AG10803 (cell line): ENCODE data around the gene TRPM3.

Experiments
- DNase-seq: peaks from one replicate; pipeline ENCODE4 v3.0.0; 2010; ENCODE audit warnings: low read depth
- H3K4me3 ChIP-seq: 2 replicates; pipeline ENCODE4 v1.5.1; 2011; ENCODE audit warnings: mild to moderate bottlenecking, low read length, control low read depth
- TF ChIP-seq, protein P1 (sequence below): conservative IDR thresholded peaks from 2 replicates; pipeline ENCODE4 v1.5.1; 2011; ENCODE audit warnings: mild to moderate bottlenecking, low read length, control low read depth, inconsistent platforms

TRPM3 gene

DNA sequence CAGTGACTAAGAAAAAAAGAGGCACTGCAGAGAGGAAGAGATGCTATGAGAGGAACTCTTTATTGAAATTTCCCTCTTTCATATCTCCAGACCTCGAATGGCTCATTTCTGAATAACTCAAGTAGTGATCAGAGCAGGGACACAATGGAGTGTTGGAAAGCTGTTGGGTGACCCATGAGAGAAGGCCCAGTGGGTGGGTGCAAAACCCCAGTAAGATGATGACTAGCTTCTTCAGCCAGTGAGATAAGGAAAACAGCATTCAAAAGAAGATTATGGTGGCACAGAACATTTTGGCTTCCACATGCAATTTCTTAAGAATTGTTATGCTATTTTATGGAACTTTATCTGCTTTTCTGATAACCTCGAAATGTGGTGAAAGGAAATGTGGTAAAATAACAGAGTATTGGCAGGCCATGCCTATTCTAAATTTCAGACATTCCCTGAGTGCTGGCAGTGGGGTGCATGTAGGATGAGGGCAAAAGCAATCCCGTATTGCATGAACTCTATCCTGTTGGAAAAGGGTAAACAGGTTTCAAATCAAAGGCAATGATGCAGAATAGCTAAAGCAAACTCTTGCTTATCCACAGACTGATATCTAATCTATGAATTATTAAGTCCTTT, 579.0 kb downstream of the TRPM3 start:
- TF ChIP-seq, protein P1, sequence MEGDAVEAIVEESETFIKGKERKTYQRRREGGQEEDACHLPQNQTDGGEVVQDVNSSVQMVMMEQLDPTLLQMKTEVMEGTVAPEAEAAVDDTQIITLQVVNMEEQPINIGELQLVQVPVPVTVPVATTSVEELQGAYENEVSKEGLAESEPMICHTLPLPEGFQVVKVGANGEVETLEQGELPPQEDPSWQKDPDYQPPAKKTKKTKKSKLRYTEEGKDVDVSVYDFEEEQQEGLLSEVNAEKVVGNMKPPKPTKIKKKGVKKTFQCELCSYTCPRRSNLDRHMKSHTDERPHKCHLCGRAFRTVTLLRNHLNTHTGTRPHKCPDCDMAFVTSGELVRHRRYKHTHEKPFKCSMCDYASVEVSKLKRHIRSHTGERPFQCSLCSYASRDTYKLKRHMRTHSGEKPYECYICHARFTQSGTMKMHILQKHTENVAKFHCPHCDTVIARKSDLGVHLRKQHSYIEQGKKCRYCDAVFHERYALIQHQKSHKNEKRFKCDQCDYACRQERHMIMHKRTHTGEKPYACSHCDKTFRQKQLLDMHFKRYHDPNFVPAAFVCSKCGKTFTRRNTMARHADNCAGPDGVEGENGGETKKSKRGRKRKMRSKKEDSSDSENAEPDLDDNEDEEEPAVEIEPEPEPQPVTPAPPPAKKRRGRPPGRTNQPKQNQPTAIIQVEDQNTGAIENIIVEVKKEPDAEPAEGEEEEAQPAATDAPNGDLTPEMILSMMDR, result no peak
- DNase-seq, result no peak
- no peak overlapping the region for H3K4me3 ChIP-seq

DNA sequence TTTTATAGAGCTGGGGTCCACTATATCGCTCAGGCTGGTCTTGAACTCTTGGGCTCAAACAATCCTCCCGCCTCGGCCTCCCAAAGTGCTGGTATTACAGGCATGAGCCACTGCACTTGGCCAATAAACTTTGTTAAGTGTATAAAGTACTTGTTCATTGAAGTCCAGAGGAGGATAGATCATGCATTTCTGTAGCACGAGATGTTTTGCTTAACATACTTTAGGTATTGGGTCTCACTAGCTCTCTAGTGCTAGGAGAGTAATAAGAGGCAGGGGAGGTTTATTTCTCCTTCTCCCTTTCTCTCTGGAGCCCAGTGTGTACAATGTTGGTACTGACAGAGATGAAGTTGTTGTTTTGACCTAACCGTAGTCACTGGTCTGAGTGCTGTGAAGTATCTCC, 581.4 kb downstream of the TRPM3 start:
- no peak overlapping the region for H3K4me3 ChIP-seq
- no peak for DNase-seq
- TF ChIP-seq, protein P1, result no peak

DNA sequence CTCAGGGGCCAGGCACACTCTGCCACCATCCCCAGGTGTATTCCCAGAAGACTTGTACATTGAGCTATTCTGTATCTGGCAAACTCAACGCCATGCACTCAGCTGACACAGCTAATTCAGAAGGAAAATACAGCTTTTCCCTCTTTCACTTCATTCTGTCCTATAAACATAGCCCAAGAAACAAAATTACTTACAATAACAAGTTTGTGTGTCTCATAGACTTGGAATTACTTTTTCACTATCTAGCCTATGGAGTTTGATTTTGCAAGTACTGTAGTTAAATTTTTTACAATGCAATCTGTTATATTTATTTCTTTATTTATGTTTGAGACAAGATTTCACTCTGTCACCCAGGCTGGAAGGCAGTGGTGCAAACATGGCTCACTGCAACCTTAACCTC, 581.9 kb downstream of the TRPM3 start:
- no peak for DNase-seq
- TF ChIP-seq, protein P1, result no peak
- H3K4me3 ChIP-seq, result no peak overlapping the region

DNA sequence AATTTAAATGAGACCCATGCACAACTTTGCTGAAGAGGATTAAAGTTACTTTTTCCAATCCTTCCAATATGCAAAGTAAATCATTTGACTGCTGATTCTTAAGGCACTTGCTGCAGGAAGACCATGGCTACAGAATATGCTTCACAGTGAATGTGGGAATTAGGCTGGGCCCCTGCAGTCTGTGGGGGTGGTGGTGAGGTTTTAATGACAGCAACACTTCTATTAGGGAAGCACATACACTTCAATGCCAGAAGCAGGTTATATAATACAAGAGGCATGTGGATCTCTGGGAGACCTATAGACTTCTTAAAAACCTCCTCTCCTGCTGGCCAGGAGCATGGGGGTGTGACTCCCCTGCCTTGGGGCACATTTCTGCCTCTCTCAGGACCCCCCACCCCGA, 582.4 kb downstream of the TRPM3 start:
- TF ChIP-seq, protein P1, result no peak
- no peak for DNase-seq
- H3K4me3 ChIP-seq, result no peak overlapping the region

DNA sequence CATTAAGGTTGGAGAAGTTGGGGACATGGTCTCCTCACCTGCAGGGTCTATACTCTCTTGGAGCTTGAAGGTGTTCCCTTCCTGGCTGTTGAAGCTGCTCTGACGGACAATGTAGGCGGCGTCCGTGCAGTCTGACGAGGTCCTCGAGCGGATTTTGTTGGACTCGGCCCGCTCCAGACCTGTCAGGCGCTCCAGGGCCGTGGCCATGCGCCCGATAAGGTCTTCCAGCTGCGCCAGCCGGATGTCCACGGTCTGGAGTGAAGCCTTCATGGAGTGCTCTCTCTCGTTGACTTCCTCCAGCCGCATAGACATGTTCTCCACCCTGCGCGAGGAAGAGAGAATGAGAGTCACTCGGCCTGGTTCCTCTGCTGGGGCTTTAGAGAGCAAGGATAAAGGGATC, 584.3 kb downstream of the TRPM3 start:
- no peak overlapping the region for H3K4me3 ChIP-seq
- no peak for DNase-seq
- TF ChIP-seq, protein P1, result no peak

DNA sequence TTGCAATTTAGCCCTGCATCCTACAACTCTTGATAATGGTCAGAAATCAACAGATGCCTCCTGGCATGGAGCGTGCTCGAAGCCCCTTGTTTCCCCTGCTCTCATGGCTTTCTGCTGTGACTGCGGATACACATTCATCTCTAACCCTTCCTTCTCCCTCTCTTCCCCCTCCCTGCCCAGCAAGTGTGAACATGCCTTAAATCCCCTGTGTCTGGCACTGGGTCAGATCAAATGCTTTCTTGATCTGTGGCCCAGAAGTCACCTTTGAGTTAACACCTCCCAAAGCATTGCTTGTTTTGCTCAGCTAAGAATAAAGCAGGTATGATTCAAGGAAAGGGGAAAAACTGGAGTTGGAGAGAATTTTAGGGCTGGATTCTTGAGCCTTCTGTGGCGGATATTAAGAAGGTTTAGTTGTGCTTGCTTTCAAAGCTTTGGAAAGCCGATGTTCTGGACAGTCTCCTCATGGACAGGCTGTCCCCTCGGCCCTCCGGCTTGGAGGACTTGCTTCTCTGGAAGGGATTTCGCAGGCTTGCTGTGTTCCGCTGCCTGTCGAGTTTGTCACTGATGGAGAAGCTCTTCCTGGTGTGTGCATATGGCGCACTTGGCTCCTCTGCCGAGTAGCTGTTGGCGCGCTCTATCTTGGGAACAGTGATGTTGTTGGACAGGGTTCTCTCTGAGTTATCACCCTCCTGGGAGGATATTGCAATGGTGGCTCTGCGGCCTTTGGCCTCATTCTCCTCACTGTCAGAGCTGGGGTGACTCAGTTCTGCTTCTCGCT, 585.7 kb downstream of the TRPM3 start:
- TF ChIP-seq, protein P1, result no peak
- DNase-seq, result no peak

DNA sequence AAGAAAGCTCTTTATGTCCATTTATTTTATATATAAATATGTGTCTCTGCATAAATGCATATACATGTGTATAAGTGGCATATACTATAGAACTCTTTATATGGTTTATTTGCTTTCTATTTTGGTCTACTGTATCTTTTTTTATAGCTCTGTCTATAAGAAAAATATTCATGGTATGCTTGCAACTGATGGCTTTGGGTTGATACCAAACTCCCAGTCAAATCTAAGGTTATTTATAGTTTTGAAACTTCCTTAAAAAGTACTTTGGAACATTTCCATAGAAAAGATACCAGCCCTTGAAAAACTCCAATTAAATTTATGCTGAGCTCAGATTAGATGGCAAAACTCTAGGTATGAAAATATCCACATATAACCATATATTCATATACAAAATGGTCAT, 587.0 kb downstream of the TRPM3 start:
- no peak overlapping the region for H3K4me3 ChIP-seq
- TF ChIP-seq, protein P1, result no peak
- DNase-seq, result no peak

More for the DNA sequence above, 585.7 kb downstream of the TRPM3 start:
- H3K4me3 ChIP-seq, result no peak overlapping the region
